HepG2 (cell line): ENCODE results near the gene OGG1. TPM values are rescaled to one million over a fixed set of nuclear protein-coding genes. Genes with fewer than 3 reads are reported as not detected.

Experiments used
- ATAC-seq: fragments of 200-7000 bp; cut with Tn5 transposase; 3 replicates; pipeline ENCODE4 v1.9.1; 2020; ENCODE audit warnings: mild to moderate bottlenecking, moderate library complexity
- BruUV-seq: library from RNA; stranded (reverse); fragments of 400-500 nt; replicated peaks from 2 replicates; lab custom pipeline; 2021; lab: Mats Ljungman, UMichigan
- CTCF ChIA-PET: fragments of 300-600 bp; formaldehyde crosslinking; extraction: SDS; loops from one replicate; lab custom pipeline; 2021; ENCODE audit warnings: low total read pairs, inconsistent platforms, low intra/inter-chr PET ratio; lab: Yijun Ruan, JAX
- POLR2A ChIA-PET: fragments of 350-600 bp; sonication (Branson Sonifier 250); formaldehyde crosslinking; loops from one replicate; lab custom pipeline; 2020; ENCODE audit warnings: antibody characterized with exemption, inconsistent platforms; lab: Yijun Ruan, JAX
- DNase-seq: peaks from one replicate; pipeline ENCODE4 v3.0.0-alpha.2; 2015; ENCODE audit warnings: low spot score
- FAIRE-seq: peaks from 3 replicates; lab custom pipeline; 2011; peaks lifted over from hg19 to GRCh38; lab: Jason Lieb, UNC
- H2AFZ ChIP-seq: one replicate; pipeline ENCODE4 v1.6.1; 2011; ENCODE audit warnings: low read length, inconsistent platforms
- H3K27ac ChIP-seq: fragments of 300-600 bp; 3 replicates; pipeline ENCODE4 v1.8.0; 2011; ENCODE audit warnings: mixed run types, mild to moderate bottlenecking, mixed read lengths, low read length, inconsistent platforms; ENCODE audit not compliant: insufficient read depth; ENCODE audit errors: extremely low read length
- H3K27me3 ChIP-seq, 2 experiments: fragments of 200-600 bp in 1 of 2; 2 replicates in 1 of 2; 3 replicates in 1 of 2; pipeline versions ENCODE4 v1.6.0 to v1.8.0; 2011; ENCODE audit warnings: low read length in 2 of 2, mild to moderate bottlenecking in 2 of 2, moderate library complexity in 2 of 2, inconsistent platforms in 1 of 2; ENCODE audit not compliant: insufficient read depth in 2 of 2, control insufficient read depth in 1 of 2
- H3K36me3 ChIP-seq, 2 experiments: fragments of 200-600 bp in 1 of 2; replicated peaks in 1 of 2; 2 replicates in 1 of 2; 3 replicates in 1 of 2; pipeline versions ENCODE4 v1.5.1 to v1.8.0; 2011; ENCODE audit warnings: low read length in 2 of 2, inconsistent platforms in 1 of 2; ENCODE audit not compliant: insufficient read depth in 2 of 2, control insufficient read depth in 1 of 2
- H3K4me1 ChIP-seq: 2 replicates; pipeline ENCODE4 v1.5.1; 2012; ENCODE audit warnings: low read length, inconsistent platforms; ENCODE audit not compliant: insufficient read depth
- H3K4me2 ChIP-seq: 2 replicates; pipeline ENCODE4 v1.6.0; 2011; ENCODE audit warnings: low read depth, low read length, inconsistent platforms
- H3K4me3 ChIP-seq, 3 experiments: fragments of 200-600 bp in 1 of 3; sonication (generic), shearing (Covaris generic) in 1 of 3; replicated peaks in 1 of 3; 2 replicates each; pipeline ENCODE4 v1.5.1; 2011 to 2016; ENCODE audit warnings: low read length in 3 of 3, inconsistent platforms in 2 of 3, low read depth in 2 of 3, mild to moderate bottlenecking in 2 of 3, control low read depth in 1 of 3, mixed read lengths in 1 of 3; ENCODE audit not compliant: insufficient read depth in 1 of 3
- H3K79me2 ChIP-seq: one replicate; pipeline ENCODE4 v1.6.1; 2011; ENCODE audit warnings: low read length, inconsistent platforms; ENCODE audit not compliant: insufficient read depth
- H3K9ac ChIP-seq: 2 replicates; pipeline ENCODE4 v1.6.0; 2011; ENCODE audit warnings: mild to moderate bottlenecking, low read depth, low read length, inconsistent platforms; ENCODE audit not compliant: insufficient read depth
- H3K9me3 ChIP-seq: 2 replicates; pipeline ENCODE4 v1.5.1; 2012; ENCODE audit warnings: mild to moderate bottlenecking, low read length
- H4K20me1 ChIP-seq: 2 replicates; pipeline ENCODE4 v1.6.0; 2011; ENCODE audit warnings: inconsistent platforms, mild to moderate bottlenecking, low read length, moderate library complexity; ENCODE audit not compliant: insufficient read depth
- CEBPG ChIP-seq: IDR thresholded peaks from 2 replicates; pipeline ENCODE4 v1.6.1; 2016
- CENPBD1 ChIP-seq: sonication (generic); formaldehyde crosslinking; IDR thresholded peaks from 2 replicates; pipeline ENCODE4 v1.8.0; 2022; ENCODE audit warnings: missing genetic modification reagents, low read depth, mild to moderate bottlenecking, borderline replicate concordance
- CHD2 ChIP-seq: IDR thresholded peaks from 2 replicates; pipeline ENCODE4 v1.6.1; 2011; ENCODE audit warnings: low read depth, low read length, improper control_type of control experiment
- ELK4 ChIP-seq: sonication (generic); formaldehyde crosslinking; IDR thresholded peaks from 2 replicates; pipeline ENCODE4 v1.9.0; 2021; ENCODE audit warnings: missing genetic modification reagents, borderline replicate concordance
- ETS1 ChIP-seq: sonication (generic); formaldehyde crosslinking; IDR thresholded peaks from 2 replicates; pipeline ENCODE4 v1.4.0; 2020; ENCODE audit warnings: missing genetic modification reagents
- FOXK1 ChIP-seq: sonication (generic); formaldehyde crosslinking; IDR thresholded peaks from 2 replicates; pipeline ENCODE4 v1.4.0; 2020; ENCODE audit warnings: low read depth, missing genetic modification reagents, borderline replicate concordance
- HNF1B ChIP-seq: sonication (generic); formaldehyde crosslinking; IDR thresholded peaks from 2 replicates; pipeline ENCODE4 v1.5.1; 2020; ENCODE audit warnings: mild to moderate bottlenecking, moderate library complexity, missing genetic modification reagents
- KAT7 ChIP-seq: IDR thresholded peaks from 2 replicates; pipeline ENCODE4 v1.6.1; 2018; ENCODE audit warnings: borderline replicate concordance, missing compliant biosample characterization
- MLX ChIP-seq: IDR thresholded peaks from 2 replicates; pipeline ENCODE4 v1.6.1; 2016
- REXO4 ChIP-seq: sonication (generic); formaldehyde crosslinking; IDR thresholded peaks from 2 replicates; pipeline ENCODE4 v1.8.0; 2022; ENCODE audit warnings: missing genetic modification reagents, mild to moderate bottlenecking, borderline replicate concordance
- SNAI1 ChIP-seq: sonication (generic); formaldehyde crosslinking; IDR thresholded peaks from 2 replicates; pipeline ENCODE4 v1.5.0; 2020; ENCODE audit warnings: mild to moderate bottlenecking, missing genetic modification reagents, borderline replicate concordance
- SRSF9 ChIP-seq: fragments of 200-400 bp; formaldehyde crosslinking; IDR thresholded peaks from 2 replicates; pipeline ENCODE4 v1.6.1; 2018; ENCODE audit warnings: borderline replicate concordance, mild to moderate bottlenecking, low read depth, low read length; ENCODE audit not compliant: insufficient read depth, poor library complexity, severe bottlenecking
- TBX3 ChIP-seq: fragments of 450-650 bp; IDR thresholded peaks from 2 replicates; pipeline ENCODE4 v1.6.1; 2017; ENCODE audit warnings: antibody characterized with exemption, mild to moderate bottlenecking, inconsistent platforms, borderline replicate concordance
- TGIF2 ChIP-seq: IDR thresholded peaks from 2 replicates; pipeline ENCODE4 v1.6.1; 2016; ENCODE audit warnings: control low read depth, missing compliant biosample characterization
- XRCC5 ChIP-seq: fragments of 200-400 bp; formaldehyde crosslinking; optimal IDR thresholded peaks from 2 replicates; pipeline ENCODE3; 2017; ENCODE audit warnings: mild to moderate bottlenecking, low read length
- ZMYM2 ChIP-seq: sonication (generic); formaldehyde crosslinking; IDR thresholded peaks from 2 replicates; pipeline ENCODE4 v1.8.0; 2022; ENCODE audit warnings: mild to moderate bottlenecking, missing genetic modification reagents
- ZNF12 ChIP-seq: sonication (generic); formaldehyde crosslinking; IDR thresholded peaks from 2 replicates; pipeline ENCODE4 v1.5.0; 2020; ENCODE audit warnings: missing genetic modification reagents
- ZNF660 ChIP-seq: sonication (generic); formaldehyde crosslinking; IDR thresholded peaks from 2 replicates; pipeline ENCODE4 v1.5.1; 2020; ENCODE audit warnings: mild to moderate bottlenecking, low read depth, missing genetic modification reagents, borderline replicate concordance
- ZNF749 ChIP-seq: sonication (generic); formaldehyde crosslinking; IDR thresholded peaks from 2 replicates; pipeline ENCODE4 v1.8.0; 2022; ENCODE audit warnings: mild to moderate bottlenecking, missing genetic modification reagents, moderate library complexity, borderline replicate concordance
- ZSCAN25 ChIP-seq: sonication (generic); formaldehyde crosslinking; IDR thresholded peaks from 2 replicates; pipeline ENCODE4 v1.8.0; 2022; ENCODE audit warnings: mild to moderate bottlenecking, missing genetic modification reagents
- WGBS: methylation state at CpG from one replicate; pipeline ENCODE4 v1.1.6; 2017; ENCODE audit warnings: low lambda C conversion rate; 5-methylcytosine and 5-hydroxymethylcytosine counted together
- in situ Hi-C: cut with HindIII; loops from 2 replicates; pipeline ENCODE4 v1.10.0; 2017; ENCODE audit warnings: low pct_unique_long_range_greater_than_20kb; ENCODE audit not compliant: extremely low pct_ligation_motif_present
- intact Hi-C: fragments of 100-400 bp; cut with micrococcal nuclease; formaldehyde crosslinking; loops from one replicate; pipeline ENCODE4 v1.10.0; 2022; ENCODE audit not compliant: unreplicated experiment
- polyA plus RNA-seq, 8 experiments: library from polyadenylated mRNA; depleted of rRNA in 3 of 8; stranded (reverse) in 7 of 8; unstranded in 1 of 8; fragments of >200 nt; fragmentation: Illumina TruSeq in 4 of 8; extraction: Trizol in 4 of 8; gene quantifications; 2 replicates each; pipeline versions ENCODE4 v1.2.1 to v1.2.3, GENCODE V29; 2011 to 2016; ENCODE audit warnings: low read depth in 4 of 8, missing spikeins in 1 of 8, mixed read lengths in 1 of 8; ENCODE audit not compliant: insufficient read depth in 1 of 8
- total RNA-seq, 5 experiments: library from RNA; depleted of rRNA; stranded (reverse); fragments of >200 nt; fragmentation: Illumina TruSeq; extraction: Trizol; gene quantifications; 2 replicates each; pipeline ENCODE4 v1.2.3, GENCODE V29; 2016; ENCODE audit warnings: low read depth in 1 of 5

The OGG1 gene
- total and polyA plus RNA-seq, 2 of the 13 experiments (the other 11 are each of a cell fraction or from before 2014, with no cell fraction given) = 28.7 to 33.2 TPM

- ATAC-seq (no peak), FAIRE-seq (no peak), DNase-seq (no peak)
- Histone ChIP-seq H2AFZ (no peak overlapping the region), H3K4me1 (peaks cover 28% of the 10 kb centered on the region), H3K36me3 (peaks cover 6 to 34% of the 10 kb centered on the region in 2 experiments; a peak in 3 of 5 replicates), H3K4me2 (peak overlapping the region; percentile 92), H3K27me3 (peaks cover 0 to 5% of the 10 kb centered on the region in 2 experiments; a peak in 1 of 5 replicates), H3K9me3 (no peaks in the 10 kb centered on the region), H3K79me2 (peaks cover 32% of the 10 kb centered on the region), H3K27ac (peak overlapping the region; percentile 97), H3K4me3 (peak overlapping the region; percentile 72 to 93 (median 93)), H3K9ac (peak overlapping the region; percentile 95), H4K20me1 (no peaks in the 10 kb centered on the region; the same call in 1 of the 2 replicates)
- WGBS = 17% methylated on average over 14 of the region's 14 CpGs
- ChIA-PET POLR2A (interaction anchor here (1.0 to 1.8 kb wide), 13 partner anchors 8 to 456 kb away, joined by 4 to 33 read pairs (median 8); partner anchors contain the start of genes BRPF1, CAMK1, IL17RC and OGG1), CTCF (no interaction called here)
- TSS peak; percentile 71 for BruUV-seq
- intact Hi-C loops = loop anchor here (2.0 kb wide), 1 partner anchor 61 kb away; the partner anchor contains the start of gene BRPF1
- in situ Hi-C loops = no loop called here
- TF ChIP-seq ETS1 (CRISPR knock-in tag) (no peak), ELK4 (CRISPR knock-in tag) (no peak), SNAI1 (CRISPR knock-in tag) (no peak), ZNF660 (no peak), REXO4 (CRISPR knock-in tag) (no peak), TGIF2 (CRISPR knock-in tag) (no peak), MLX (CRISPR knock-in tag) (0 out of 2 replicates have a peak, but pooled peaks have one; percentile 19), CEBPG (CRISPR knock-in tag) (peak; percentile 8; the same call in 1 of the 2 replicates), ZNF12 (CRISPR knock-in tag) (no peak), SRSF9 (no peak), TBX3 (no peak), CHD2 (no peak), KAT7 (CRISPR knock-in tag) (no peak), FOXK1 (no peak), ZMYM2 (CRISPR knock-in tag) (peak; percentile 65), ZNF749 (CRISPR knock-in tag) (no peak), HNF1B (CRISPR knock-in tag) (no peak), CENPBD1 (no peak), ZSCAN25 (CRISPR knock-in tag) (no peak), XRCC5 (no peak)
Measured at GRCh38 chr3:9791790-9792404, 42.1 kb downstream of the OGG1 start.
